ENCODE data around the gene AKAP11. TPM values are rescaled to one million over a fixed set of nuclear protein-coding genes. Genes with fewer than 3 reads are reported as not detected.

Gene AKAP11
- total RNA-seq, 2 donors from 2014 or later: 20.8 to 36.1 TPM

GRCh38 chr13:42324704-42325103 is 52.8 kb downstream of the AKAP11 start:
- Histone ChIP-seq H3K9me3 (no peaks in the 10 kb centered on the region), H3K27ac (no peak overlapping the region), H3K27me3 (replicated peaks; ENCODE audit: insufficient read depth) (no peaks in the 10 kb centered on the region), H3K4me3 (no peak overlapping the region), H3K36me3 (no peaks in the 10 kb centered on the region), H3K4me1 (replicated peaks) (no peaks in the 10 kb centered on the region)
- no peak for TF ChIP-seq POLR2A (IDR thresholded peaks at IDR 0.05)
- TF ChIP-seq CTCF (IDR thresholded peaks at IDR 0.05): no peak
- TF ChIP-seq POLR2AphosphoS5 (IDR thresholded peaks at IDR 0.05): no peak
- intact Hi-C loops (cut with DNase I): no loop called here
- DNase-seq (ENCODE audit: low spot score): no peak

DNA sequence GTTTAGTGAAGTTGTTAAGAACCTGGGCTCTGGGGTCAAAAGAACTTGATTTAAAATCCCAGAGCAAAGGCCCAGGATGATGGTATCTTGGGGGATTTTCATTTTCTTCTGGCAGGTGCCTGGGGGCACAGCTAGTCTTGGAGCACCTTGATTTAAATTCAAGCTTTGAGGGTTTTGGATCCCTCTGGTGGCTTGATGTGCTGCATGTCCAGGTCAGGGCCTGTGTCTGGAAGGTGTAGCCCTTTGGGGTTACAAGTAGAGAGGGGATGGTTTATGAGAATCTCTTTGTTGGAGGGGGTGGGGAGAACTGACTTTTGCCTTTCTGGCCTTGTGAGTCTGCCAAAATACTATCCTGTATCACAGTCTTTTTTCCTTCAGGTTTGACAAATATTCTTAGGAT is 55.8 kb downstream of the AKAP11 start:
- Histone ChIP-seq H3K9me3 (no peaks in the 10 kb centered on the region), H3K4me3 (no peak overlapping the region), H3K4me1 (replicated peaks) (no peaks in the 10 kb centered on the region), H3K36me3 (no peaks in the 10 kb centered on the region), H3K27ac (no peak overlapping the region), H3K27me3 (replicated peaks; ENCODE audit: insufficient read depth) (no peaks in the 10 kb centered on the region)
- TF ChIP-seq POLR2AphosphoS5 (IDR thresholded peaks at IDR 0.05) (no peak), POLR2A (IDR thresholded peaks at IDR 0.05) (no peak), CTCF (IDR thresholded peaks at IDR 0.05) (no peak)
- DNase-seq (ENCODE audit: low spot score): no peak
- intact Hi-C loops (cut with DNase I): no loop called here

- no peak for DNase-seq (ENCODE audit: low spot score)
- intact Hi-C loops (cut with DNase I): no loop called here
Measured at GRCh38 chr13:42328672-42329071, 56.7 kb downstream of the AKAP11 start.

DNA sequence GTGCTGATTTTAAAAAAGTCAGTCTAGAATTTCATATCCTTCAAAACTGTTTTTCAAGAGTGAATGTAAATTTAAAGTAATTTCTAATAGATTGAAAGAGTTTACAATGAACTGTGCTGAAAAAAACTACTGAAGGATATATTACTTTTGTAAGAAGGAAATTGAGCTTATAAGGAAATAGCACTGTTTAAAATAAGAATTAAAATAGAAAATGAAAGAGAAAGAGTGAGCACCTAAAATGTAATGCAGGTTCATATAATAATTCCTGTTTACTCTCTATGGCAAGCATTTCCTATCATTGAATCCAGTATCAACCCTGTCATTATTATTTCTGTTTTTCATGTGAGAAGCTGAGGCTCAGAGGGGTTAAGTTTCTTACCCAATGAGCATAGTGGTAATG is 57.3 kb downstream of the AKAP11 start:
- intact Hi-C loops (cut with DNase I): no loop called here

More at GRCh38 chr13:42328672-42329071, 56.7 kb downstream of the AKAP11 start:
- no peaks in the 10 kb centered on the region for H3K9me3 ChIP-seq
- no peak overlapping the region for H3K4me3 ChIP-seq
- H3K27ac ChIP-seq: no peak overlapping the region
- H3K4me1 ChIP-seq (replicated peaks): no peaks in the 10 kb centered on the region
- TF ChIP-seq POLR2A (IDR thresholded peaks at IDR 0.05) (no peak), POLR2AphosphoS5 (IDR thresholded peaks at IDR 0.05) (no peak), CTCF (IDR thresholded peaks at IDR 0.05) (no peak)
- H3K36me3 ChIP-seq: no peaks in the 10 kb centered on the region
- no peaks in the 10 kb centered on the region for H3K27me3 ChIP-seq (replicated peaks; ENCODE audit: insufficient read depth)

DNA sequence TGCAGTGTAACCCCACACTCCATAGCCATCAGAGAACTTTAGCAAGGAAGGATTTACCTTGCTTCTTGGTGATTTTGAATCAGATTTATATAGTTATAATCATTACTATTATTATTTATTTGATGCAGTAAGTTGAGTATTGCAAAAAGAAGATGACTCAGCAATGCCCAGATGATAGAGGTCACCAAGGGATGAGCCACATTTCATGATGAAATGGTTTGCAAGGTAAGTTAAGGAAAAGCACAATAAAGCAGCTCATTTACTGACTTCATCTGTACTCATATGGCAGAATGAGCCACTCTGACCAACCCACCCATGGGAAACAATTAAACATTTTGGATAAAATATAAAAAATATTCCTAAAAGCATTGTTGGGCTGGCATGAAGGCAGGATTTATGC is 59.1 kb downstream of the AKAP11 start:
- DNase-seq (ENCODE audit: low spot score): no peak
- TF ChIP-seq POLR2A (IDR thresholded peaks at IDR 0.05): no peak
- no peak for TF ChIP-seq POLR2AphosphoS5 (IDR thresholded peaks at IDR 0.05)
- no peak for TF ChIP-seq CTCF (IDR thresholded peaks at IDR 0.05)
- Histone ChIP-seq H3K27me3 (replicated peaks; ENCODE audit: insufficient read depth) (no peaks in the 10 kb centered on the region), H3K4me3 (no peak overlapping the region), H3K9me3 (no peaks in the 10 kb centered on the region), H3K36me3 (no peaks in the 10 kb centered on the region), H3K27ac (no peak overlapping the region), H3K4me1 (replicated peaks) (no peaks in the 10 kb centered on the region)
- intact Hi-C loops (cut with DNase I): no loop called here

More for the DNA sequence above, 57.3 kb downstream of the AKAP11 start:
- Histone ChIP-seq H3K36me3 (no peaks in the 10 kb centered on the region), H3K27me3 (replicated peaks; ENCODE audit: insufficient read depth) (no peaks in the 10 kb centered on the region), H3K27ac (no peak overlapping the region), H3K4me1 (replicated peaks) (no peaks in the 10 kb centered on the region), H3K4me3 (no peak overlapping the region), H3K9me3 (no peaks in the 10 kb centered on the region)
- TF ChIP-seq POLR2AphosphoS5 (IDR thresholded peaks at IDR 0.05) (no peak), CTCF (IDR thresholded peaks at IDR 0.05) (no peak), POLR2A (IDR thresholded peaks at IDR 0.05) (no peak)
- DNase-seq (ENCODE audit: low spot score): no peak
